CD4-positive, alpha-beta T cell treated with Interleukin-17A for 1 hour (primary cell): ENCODE data around the gene ACADM.
"Not testable (repeated sequence)": the region's sequence is repeated elsewhere in the genome, so short reads cannot be mapped to it uniquely, and the experiment has no call there.

Experiments used
- DNase-seq: peaks from one replicate; pipeline ENCODE4 v3.0.0-alpha.2; 2020

ACADM gene

GRCh38 chr1:75742047-75742625, 17.6 kb downstream of the ACADM start:
- no peak for DNase-seq

- DNase-seq, result no peak
Observed at GRCh38 chr1:75745276-75745675, 20.8 kb downstream of the ACADM start.

- not testable (repeated sequence) for DNase-seq
Observed at GRCh38 chr1:75757210-75757609, 32.7 kb downstream of the ACADM start.

- DNase-seq, result not testable (repeated sequence)
Observed at GRCh38 chr1:75758543-75758942, 34.0 kb downstream of the ACADM start.

- no peak for DNase-seq
Observed at GRCh38 chr1:75764057-75764655, 39.6 kb downstream of the ACADM start.

GRCh38 chr1:75765697-75766355, 41.3 kb downstream of the ACADM start:
- no peak for DNase-seq

- DNase-seq, result no peak
Observed at GRCh38 chr1:75768016-75768415, 43.5 kb downstream of the ACADM start.

- no peak for DNase-seq
Observed at GRCh38 chr1:75770761-75771160, 46.3 kb downstream of the ACADM start.

- no peak for DNase-seq
Observed at GRCh38 chr1:75771978-75772377, 47.5 kb downstream of the ACADM start.

GRCh38 chr1:75777812-75778211, 53.3 kb downstream of the ACADM start:
- DNase-seq, result not testable (repeated sequence)

GRCh38 chr1:75778694-75779093, 54.2 kb downstream of the ACADM start:
- DNase-seq, result not testable (repeated sequence)

GRCh38 chr1:75780183-75780582, 55.7 kb downstream of the ACADM start:
- DNase-seq, result not testable (repeated sequence)

- DNase-seq, result not testable (repeated sequence)
Observed at GRCh38 chr1:75783920-75784319, 59.4 kb downstream of the ACADM start.

GRCh38 chr1:75785320-75785982, 60.9 kb downstream of the ACADM start:
- no peak for DNase-seq

GRCh38 chr1:75785983-75786853, 61.7 kb downstream of the ACADM start, which contains the start of gene RABGGTB:
Gene RABGGTB, plus strand, starts transcription at chr1:75786256. Its CDS starts 16 bp downstream, at chr1:75786272.
- DNase-seq, result peak; percentile 96

- no peak for DNase-seq
Observed at GRCh38 chr1:75786901-75787493, 62.5 kb downstream of the ACADM start.

GRCh38 chr1:75787524-75787923, 63.0 kb downstream of the ACADM start:
- peak; percentile 24 for DNase-seq

GRCh38 chr1:75789988-75790387, 65.5 kb downstream of the ACADM start:
- no peak for DNase-seq

GRCh38 chr1:75791022-75791421, 66.5 kb downstream of the ACADM start:
- DNase-seq, result peak; percentile 20

- DNase-seq, result no peak
Observed at GRCh38 chr1:75792091-75792490, 67.6 kb downstream of the ACADM start.

- no peak for DNase-seq
Observed at GRCh38 chr1:75794382-75794781, 69.9 kb downstream of the ACADM start.

- no peak for DNase-seq
Observed at GRCh38 chr1:75795703-75796193, 71.2 kb downstream of the ACADM start.
